Measurements from ENCODE around the gene S100G.
"Not testable (repeated sequence)": the region's sequence is repeated elsewhere in the genome, so short reads cannot be mapped to it uniquely, and the experiment has no call there.

S100G gene
- 0 reads per million in 2 donors for total RNA-seq

GRCh38 chrX:16649858-16650257, at the start of gene S100G:
Gene S100G (plus strand): TSS chrX:16650158. CDS start chrX:16651007, 849 bp downstream.
- no peak for DNase-seq

- no peak for DNase-seq
These were observed 48.1 kb upstream of the S100G start for GRCh38 chrX:16601885-16602284.

GRCh38 chrX:16603235-16603634, 46.7 kb upstream of the S100G start:
- DNase-seq, result not testable (repeated sequence)

- DNase-seq, result no peak
These were observed 46.1 kb upstream of the S100G start for GRCh38 chrX:16603822-16604221.

- DNase-seq, result no peak
These were observed 45.6 kb upstream of the S100G start for GRCh38 chrX:16604337-16604736.

GRCh38 chrX:16606142-16606720, 43.7 kb upstream of the S100G start:
- DNase-seq, result no peak

GRCh38 chrX:16610121-16610621, 39.8 kb upstream of the S100G start:
- DNase-seq, result no peak

GRCh38 chrX:16610654-16611053, 39.3 kb upstream of the S100G start:
- not testable (repeated sequence) for DNase-seq

GRCh38 chrX:16612257-16612897, 37.6 kb upstream of the S100G start:
- no peak for DNase-seq

GRCh38 chrX:16617382-16617781, 32.6 kb upstream of the S100G start:
- DNase-seq, result no peak

GRCh38 chrX:16618422-16618821, 31.5 kb upstream of the S100G start:
- no peak for DNase-seq

- DNase-seq, result no peak
These were observed 30.9 kb upstream of the S100G start for GRCh38 chrX:16619024-16619423.

GRCh38 chrX:16628511-16628910, 21.4 kb upstream of the S100G start:
- not testable (repeated sequence) for DNase-seq

- DNase-seq, result no peak
These were observed 20.9 kb upstream of the S100G start for GRCh38 chrX:16628946-16629595.

GRCh38 chrX:16629909-16630308, 20.0 kb upstream of the S100G start:
- no peak for DNase-seq

- no peak for DNase-seq
These were observed 16.2 kb upstream of the S100G start for GRCh38 chrX:16633754-16634153.

GRCh38 chrX:16635040-16635439, 14.9 kb upstream of the S100G start:
- DNase-seq, result no peak

GRCh38 chrX:16635596-16635995, 14.4 kb upstream of the S100G start:
- DNase-seq, result no peak

- no peak for DNase-seq
These were observed 11.4 kb upstream of the S100G start for GRCh38 chrX:16638533-16638932.

- no peak for DNase-seq
These were observed 10.0 kb upstream of the S100G start for GRCh38 chrX:16639966-16640365.

GRCh38 chrX:16640823-16641222, 9.1 kb upstream of the S100G start:
- DNase-seq, result no peak

GRCh38 chrX:16643176-16643575, 6.8 kb upstream of the S100G start:
- DNase-seq, result no peak

- no peak for DNase-seq
These were observed 3.4 kb upstream of the S100G start for GRCh38 chrX:16646366-16647138.
